K562 (cell line): Measurements from ENCODE around the gene NFS1. TPM values are rescaled to one million over a fixed set of nuclear protein-coding genes. Genes with fewer than 3 reads are reported as not detected.

Experiments
- ATAC-seq: fragments of 200-7000 bp; cut with Tn5 transposase; 3 replicates; pipeline ENCODE4 v1.9.1; 2020; ENCODE audit warnings: moderate library complexity
- BruUV-seq: library from RNA; stranded (reverse); fragments of 400-500 nt; replicated peaks from 2 replicates; lab custom pipeline; 2021; lab: Mats Ljungman, UMichigan
- CTCF ChIA-PET: fragments of 300-600 bp; formaldehyde crosslinking; extraction: SDS; loops from one replicate; lab custom pipeline; 2021; ENCODE audit warnings: low intra/inter-chr PET ratio; lab: Yijun Ruan, JAX
- POLR2A ChIA-PET: fragments of 300-600, 350-650 bp; sonication (Branson Sonifier 250); formaldehyde crosslinking; extraction: SDS; loops from one replicate; lab custom pipeline; 2021; ENCODE audit warnings: antibody characterized with exemption, inconsistent platforms; lab: Yijun Ruan, JAX
- DNase-seq, 4 experiments: peaks; one replicate each; pipeline versions ENCODE4 v3.0.0 to v3.0.0-alpha.2; 2011 to 2018; ENCODE audit warnings: low spot score in 3 of 4, mixed read lengths in 3 of 4; ENCODE audit errors: extremely low read depth in 1 of 4
- FAIRE-seq: peaks from 2 replicates; lab custom pipeline; 2011; peaks lifted over from hg19 to GRCh38; lab: Jason Lieb, UNC
- H2AFZ ChIP-seq: 2 replicates; pipeline ENCODE4 v1.6.0; 2011; ENCODE audit warnings: low read depth, low read length, control low read depth, inconsistent platforms
- H3K27ac ChIP-seq: fragments of 200-600 bp; 3 replicates; pipeline ENCODE4 v1.8.0; 2011; ENCODE audit warnings: low read depth, mild to moderate bottlenecking, control low read depth, inconsistent platforms, low read length, moderate library complexity, mixed read lengths; ENCODE audit errors: extremely low read depth
- H3K27me3 ChIP-seq, 2 experiments: fragments of 300-600 bp in 1 of 2; 2 replicates in 1 of 2; 3 replicates in 1 of 2; pipeline versions ENCODE4 v1.6.0 to v1.8.0; 2011; ENCODE audit warnings: inconsistent platforms in 2 of 2, low read length in 2 of 2, mild to moderate bottlenecking in 1 of 2, mixed read lengths in 1 of 2, moderate library complexity in 1 of 2; ENCODE audit not compliant: control insufficient read depth in 2 of 2, insufficient read depth in 2 of 2
- H3K36me3 ChIP-seq: fragments of 300-600 bp; 3 replicates; pipeline ENCODE4 v1.8.0; 2011; ENCODE audit warnings: mild to moderate bottlenecking, low read length, inconsistent platforms; ENCODE audit not compliant: control insufficient read depth, insufficient read depth
- H3K4me1 ChIP-seq, 2 experiments: fragments of 200-600 bp in 1 of 2; replicated peaks in 1 of 2; 2 replicates in 1 of 2; 3 replicates in 1 of 2; pipeline versions ENCODE4 v1.5.1 to v1.8.0; 2011; ENCODE audit warnings: inconsistent platforms in 2 of 2, low read length in 2 of 2, mild to moderate bottlenecking in 1 of 2, mixed read lengths in 1 of 2, moderate library complexity in 1 of 2; ENCODE audit not compliant: control insufficient read depth in 2 of 2, insufficient read depth in 2 of 2
- H3K4me2 ChIP-seq: 2 replicates; pipeline ENCODE4 v1.6.1; 2011; ENCODE audit warnings: low read length, control low read depth, inconsistent platforms, mixed read lengths; ENCODE audit not compliant: insufficient read depth
- H3K4me3 ChIP-seq: fragments of 200-600 bp; sonication (generic), shearing (Covaris generic); 2 replicates; pipeline ENCODE4 v1.5.1; 2016; ENCODE audit warnings: control low read depth, inconsistent platforms
- H3K79me2 ChIP-seq: fragments of 200-600 bp; 3 replicates; pipeline ENCODE4 v1.8.0; 2011; ENCODE audit warnings: low read length, inconsistent platforms; ENCODE audit not compliant: control insufficient read depth, insufficient read depth
- H3K9ac ChIP-seq, 2 experiments: 2 replicates each; pipeline versions ENCODE4 v1.6.0 to v1.6.1; 2011; ENCODE audit warnings: low read depth in 2 of 2, low read length in 2 of 2, control low read depth in 1 of 2, inconsistent platforms in 1 of 2, mild to moderate bottlenecking in 1 of 2, mixed read lengths in 1 of 2; ENCODE audit not compliant: insufficient read depth in 1 of 2
- H3K9me1 ChIP-seq: one replicate; pipeline ENCODE4 v1.6.0; 2011; ENCODE audit warnings: inconsistent platforms, mild to moderate bottlenecking, low read length, moderate library complexity; ENCODE audit not compliant: control insufficient read depth, insufficient read depth
- H3K9me3 ChIP-seq: replicated peaks from 2 replicates; pipeline ENCODE4 v1.5.1; 2011; ENCODE audit warnings: low read depth, low read length, inconsistent platforms; ENCODE audit not compliant: control insufficient read depth, insufficient read depth
- H4K20me1 ChIP-seq: replicated peaks from 2 replicates; pipeline ENCODE4 v1.6.1; 2011; ENCODE audit warnings: low read length, inconsistent platforms, mixed read lengths; ENCODE audit not compliant: control insufficient read depth, insufficient read depth
- ARID1B ChIP-seq: fragments of 450-650 bp; IDR thresholded peaks from 2 replicates; pipeline ENCODE4 v1.6.1; 2016; ENCODE audit warnings: antibody characterized with exemption, mild to moderate bottlenecking, inconsistent platforms
- BCLAF1 ChIP-seq, 2 experiments: fragments of 450-650 bp in 1 of 2; IDR thresholded peaks; 2 replicates each; pipeline ENCODE4 v1.6.1; 2011 to 2017; ENCODE audit warnings: low read depth in 2 of 2, antibody characterized with exemption in 1 of 2, borderline replicate concordance in 1 of 2, low read length in 1 of 2, mild to moderate bottlenecking in 1 of 2, mixed read lengths in 1 of 2; ENCODE audit not compliant: control insufficient read depth in 1 of 2
- DNMT1 ChIP-seq: fragments of 450-650 bp; IDR thresholded peaks from 2 replicates; pipeline ENCODE4 v1.6.1; 2016; ENCODE audit warnings: antibody characterized with exemption, mild to moderate bottlenecking
- HNRNPK ChIP-seq: fragments of 200-400 bp; formaldehyde crosslinking; IDR thresholded peaks from one replicate; pipeline ENCODE4 v1.6.1; 2018; ENCODE audit warnings: mild to moderate bottlenecking, low read depth, low read length; ENCODE audit not compliant: poor library complexity, severe bottlenecking
- NCOA1 ChIP-seq: fragments of 450-650 bp; IDR thresholded peaks from 2 replicates; pipeline ENCODE4 v1.6.1; 2016; ENCODE audit warnings: low read depth
- NCOA4 ChIP-seq: fragments of 450-650 bp; IDR thresholded peaks from 2 replicates; pipeline ENCODE4 v1.6.1; 2018; ENCODE audit warnings: mild to moderate bottlenecking; ENCODE audit not compliant: partially characterized antibody
- SETDB1 ChIP-seq: IDR thresholded peaks from one replicate; pipeline ENCODE4 v1.6.1; 2012; ENCODE audit warnings: low read length, control low read depth, inconsistent platforms
- WHSC1 ChIP-seq: IDR thresholded peaks from one replicate; pipeline ENCODE4 v1.6.1; 2012; ENCODE audit warnings: low read length, control low read depth, inconsistent platforms
- ZBTB49 ChIP-seq: sonication (generic); formaldehyde crosslinking; IDR thresholded peaks from 2 replicates; pipeline ENCODE4 v1.8.0; 2022; ENCODE audit warnings: missing genetic modification reagents, mild to moderate bottlenecking, borderline replicate concordance
- ZC3H8 ChIP-seq: fragments of 450-650 bp; IDR thresholded peaks from 2 replicates; pipeline ENCODE4 v1.6.1; 2017
- ZNF280B ChIP-seq: fragments of 250-450 bp; sonication (Bioruptor Pico); IDR thresholded peaks from 2 replicates; pipeline ENCODE4 v1.5.1; 2021; ENCODE audit warnings: mild to moderate bottlenecking
- ZNF561 ChIP-seq: fragments of 450-650 bp; formaldehyde crosslinking; conservative IDR thresholded peaks from 2 replicates; pipeline ENCODE4 v1.4.0; 2020; ENCODE audit warnings: mild to moderate bottlenecking, moderate library complexity
- WGBS: fragments of 100-300 bp; shearing (Covaris generic); methylation state at CpG from one replicate; pipeline ENCODE4 v1.1.6; 2016; ENCODE audit warnings: low coverage, mixed read lengths; ENCODE audit not compliant: insufficient coverage; ENCODE audit errors: missing lambda C conversion rate; 5-methylcytosine and 5-hydroxymethylcytosine counted together
- in situ Hi-C: fragments of 300-500 bp; cut with MboI; formaldehyde crosslinking; loops from 4 replicates; pipeline ENCODE4 v1.15.0; 2018; ENCODE audit warnings: inconsistent platforms, mixed read lengths
- intact Hi-C: fragments of 100-400 bp; cut with micrococcal nuclease; formaldehyde crosslinking; loops from 2 replicates; pipeline ENCODE4 v1.14.2; 2022
- polyA plus RNA-seq, 8 experiments: library from polyadenylated mRNA; depleted of rRNA in 4 of 8; stranded (reverse) in 5 of 8; unstranded in 3 of 8; fragments of >200 nt; fragmentation: Nextera tagmentation in 2 of 8; fragmentation: Illumina TruSeq in 1 of 8; extraction: Ambion mirVana in 2 of 8; extraction: Trizol in 1 of 8; gene quantifications; 2 replicates each; pipeline versions ENCODE4 v1.2.1 to v1.2.3, GENCODE V29; 2011 to 2014; ENCODE audit warnings: inconsistent platforms in 1 of 8, missing spikeins in 1 of 8
- total RNA-seq, 7 experiments: library from RNA; depleted of rRNA in 6 of 7; stranded (reverse); fragments of >200 nt in 6 of 7; fragmentation: Illumina TruSeq in 2 of 7; extraction: Trizol in 2 of 7; gene quantifications; 2 replicates each; pipeline versions ENCODE4 v1.2.1 to v1.2.3, GENCODE V29; 2011 to 2021; ENCODE audit warnings: low replicate concordance in 1 of 7

NFS1 gene
- total and polyA plus RNA-seq, 9 of the 15 experiments (the other 6 are each of a cell fraction or from before 2014, with no cell fraction given), result 11.5 to 84.8 (median 47.1) TPM

- intact Hi-C loops (no loop called here), in situ Hi-C loops (no loop called here)
- no peak overlapping the region for H2AFZ ChIP-seq
- ChIA-PET POLR2A (interaction anchor here (1.0 to 6.0 kb wide), 2 partner anchors 13 to 26 kb away, joined by 4 to 39 read pairs; partner anchors contain the start of gene RBM39), CTCF (no interaction called here)
- H3K36me3 ChIP-seq, result peaks cover 99% of the 10 kb centered on the region
- no peak overlapping the region for H3K9ac ChIP-seq
- WGBS, result 95% methylated on average over 4 of the region's 4 CpGs
- no peaks in the 10 kb centered on the region for H3K4me1 ChIP-seq
- BruUV-seq, result no TSS peak
- no peak overlapping the region for H3K27ac ChIP-seq
- FAIRE-seq (no peak), DNase-seq (no peak), ATAC-seq (no peak)
- peaks cover 13% of the 10 kb centered on the region for H4K20me1 ChIP-seq
- H3K79me2 ChIP-seq, result peaks cover 76% of the 10 kb centered on the region
- no peak overlapping the region for H3K4me3 ChIP-seq
- H3K4me2 ChIP-seq, result no peak overlapping the region
- no peaks in the 10 kb centered on the region for H3K27me3 ChIP-seq
- no peaks in the 10 kb centered on the region for H3K9me3 ChIP-seq
- H3K9me1 ChIP-seq, result no peaks in the 10 kb centered on the region
- TF ChIP-seq SETDB1 (no peak), ARID1B (no peak), BCLAF1 (IDR thresholded peaks at IDR 0.05; ENCODE audit: borderline replicate concordance in 1 of 2, control insufficient read depth in 1 of 2, low read depth in 2 of 2, low read length in 1 of 2) (no peak), ZNF280B (no peak), ZNF561 (CRISPR knock-in tag) (no peak), ZC3H8 (no peak), DNMT1 (no peak), NCOA4 (no peak), HNRNPK (no peak), ZBTB49 (no peak), WHSC1 (no peak), NCOA1 (no peak)
Observed at GRCh38 chr20:35716330-35716729, 17.2 kb upstream of the NFS1 start.
